Psoas muscle (tissue), 8 donors: ENCODE results near the gene ZNF763. TPM values are rescaled to one million over a fixed set of nuclear protein-coding genes. Genes with fewer than 3 reads are reported as not detected.
"Not testable (repeated sequence)": the region's sequence is repeated elsewhere in the genome, so short reads cannot be mapped to it uniquely, and the experiment has no call there.

Experiments used
- ATAC-seq, 4 donors: fragments of 200-7000 bp; cut with Tn5 transposase; one replicate each; pipeline ENCODE4 v1.9.1; 2020; ENCODE audit warnings: moderate library complexity in 3 of 4, mild to moderate bottlenecking in 2 of 4
- DNase-seq, 2 donors: peaks; one replicate each; pipeline ENCODE4 v3.0.0-alpha.2; 2020
- H3K27ac ChIP-seq: fragments of 200-600 bp; one replicate; pipeline ENCODE4 v1.8.0; 2022
- H3K27me3 ChIP-seq, 3 donors: fragments of 200-600 bp in 1 of 3; one replicate each; pipeline versions ENCODE4 v1.6.1 to v1.8.0; 2013 to 2022; ENCODE audit warnings: low read length in 2 of 3, mild to moderate bottlenecking in 2 of 3, moderate library complexity in 1 of 3; ENCODE audit not compliant: insufficient read depth in 3 of 3
- H3K36me3 ChIP-seq, 2 donors: fragments of 200-600 bp in 1 of 2; one replicate each; pipeline versions ENCODE4 v1.6.1 to v1.8.0; 2013 to 2022; ENCODE audit warnings: low read depth in 1 of 2, mild to moderate bottlenecking in 1 of 2, moderate library complexity in 1 of 2; ENCODE audit not compliant: insufficient read depth in 1 of 2
- H3K4me1 ChIP-seq: fragments of 200-600 bp; one replicate; pipeline ENCODE4 v1.8.0; 2022
- H3K4me3 ChIP-seq: fragments of 200-600 bp; one replicate; pipeline ENCODE4 v1.8.0; 2022; ENCODE audit warnings: mild to moderate bottlenecking
- H3K9me3 ChIP-seq: fragments of 200-600 bp; one replicate; pipeline ENCODE4 v1.8.0; 2022
- CTCF ChIP-seq: fragments of 200-600 bp; IDR thresholded peaks from one replicate; pipeline ENCODE4 v1.8.0; 2022; ENCODE audit warnings: antibody characterized with exemption
- WGBS, 3 donors: extraction: QIAGEN DNeasy Blood & Tissue Kit; methylation state at CpG; one replicate each; pipeline versions ENCODE4 v1.1.6 to v1.1.7; 2013; 5-methylcytosine and 5-hydroxymethylcytosine counted together
- intact Hi-C, 2 donors: fragments of 100-400 bp; cut with DNase I; formaldehyde crosslinking; loops; one replicate each; pipeline versions ENCODE4 v1.11.0 to v1.14.2; 2022
- polyA plus RNA-seq, 3 donors: library from polyadenylated mRNA; stranded (reverse); fragments of 200-250 nt; gene quantifications; one replicate each; pipeline ENCODE4 v1.2.3, GENCODE V29; 2013
- total RNA-seq, 4 donors: library from RNA; stranded (reverse); fragmentation: NEBNext Ultra II Directional in 2 of 4; extraction: Animal tissue kit (Norgen Biotek cat#: 25700) in 2 of 4; gene quantifications; one replicate each; pipeline versions ENCODE4 v1.2.1 to v1.2.4, GENCODE V29; 2021 to 2023
- donor health status: healthy with polysubstance abuse.
- donor health status: DM: no; HTN: no; CAD: no; lungs with moderate emphysema.
- donor health status: Bipolar disorder and iron deficiency.
- donor health status: healthy.
- donor health status: DM: yes; HTN: yes; CAD: no.
- donor health status: DM: no; HTN: no; CAD: no.
- donor health status: DM: no; HTN: no; CAD: no.
- donor health status: DM: yes; HTN: yes; CAD: no.

ZNF763 gene
- total and polyA plus RNA-seq, 7 donors: 0.22 to 1.6 (median 0.82) TPM

DNA sequence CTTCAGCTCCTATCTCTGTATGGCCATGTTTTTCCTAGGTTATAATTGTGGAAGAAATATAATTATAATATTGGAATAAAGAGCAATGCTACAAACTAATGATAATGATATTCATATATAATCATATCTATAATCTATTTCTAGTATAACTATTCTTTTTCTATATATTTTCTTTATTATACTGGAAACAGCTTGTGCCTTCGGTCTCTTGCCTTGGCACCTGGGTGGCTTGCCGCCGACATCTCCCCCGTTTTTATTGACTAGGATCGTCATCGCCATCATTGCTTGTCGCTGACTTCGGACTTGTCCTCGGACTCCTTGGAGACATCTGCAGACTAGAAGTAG, 24.2 kb downstream of the ZNF763 start:
- Histone ChIP-seq H3K9me3 (no peaks in the 10 kb centered on the region), H3K27me3 (no peaks in the 10 kb centered on the region), H3K36me3 (peaks cover 0 to 6% of the 10 kb centered on the region in 2 donors), H3K4me1 (no peaks in the 10 kb centered on the region), H3K27ac (peak overlapping the region; percentile 84), H3K4me3 (peak overlapping the region; percentile 79)
- WGBS, 3 donors: 71 to 76% (median 71%) methylated on average over 9 of the region's 9 CpGs
- intact Hi-C loops: loop anchor here (1.0 to 5.0 kb wide), 6 partner anchors 24 to 192 kb away; partner anchors contain the start of genes ZNF491 (in 1 of the 2) and ZNF763 (in 1 of the 2)
- no peak for ATAC-seq
- no peak for DNase-seq
- TF ChIP-seq CTCF: no peak

- H3K9me3 ChIP-seq, H3K36me3 ChIP-seq, ATAC-seq, H3K27me3 ChIP-seq, H3K4me1 ChIP-seq, H3K27ac ChIP-seq, DNase-seq, H3K4me3 ChIP-seq: not testable (repeated sequence)
- WGBS, 3 donors: 88 to 91% (median 89%) methylated on average over 4 of the region's 4 CpGs
- intact Hi-C loops: loop anchor here in 1 of 2 donors (5.0 kb wide), 1 partner anchor 110 kb away; no protein-coding TSS in a partner anchor
These were observed 27.1 kb downstream of the ZNF763 start for GRCh38 chr19:11991921-11992320.

DNA sequence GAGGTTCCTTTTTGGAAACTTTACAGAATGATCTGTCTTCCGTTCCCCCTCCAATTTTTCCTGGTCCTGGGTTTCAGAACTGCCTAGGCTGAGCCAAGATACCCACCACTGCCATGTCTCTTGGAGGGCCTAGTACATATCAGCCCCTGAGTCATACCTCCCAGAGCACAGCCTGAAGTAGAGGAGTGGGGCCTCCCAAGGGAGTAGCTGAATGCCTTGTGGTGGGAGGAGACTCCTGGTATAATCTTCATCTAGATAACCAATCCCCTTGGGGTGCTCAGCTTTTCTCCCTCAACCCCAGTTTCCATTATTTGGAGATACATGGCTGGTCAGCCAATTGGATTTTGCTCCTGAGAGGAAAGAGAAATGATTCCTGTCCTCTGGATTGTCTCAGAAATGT, 30.3 kb downstream of the ZNF763 start:
- TF ChIP-seq CTCF: no peak
- Histone ChIP-seq H3K27me3 (no peaks in the 10 kb centered on the region), H3K9me3 (no peaks in the 10 kb centered on the region), H3K27ac (no peak overlapping the region), H3K36me3 (no peaks in the 10 kb centered on the region), H3K4me3 (no peak overlapping the region), H3K4me1 (no peaks in the 10 kb centered on the region)
- intact Hi-C loops: no loop called here
- ATAC-seq (no peak), DNase-seq (no peak)
- WGBS, 3 donors: 59 to 89% (median 72%) methylated on average over 1 of the region's 1 CpG

GRCh38 chr19:12000152-12000981, 35.5 kb downstream of the ZNF763 start:
- DNase-seq (no peak), ATAC-seq (no peak)
- Histone ChIP-seq H3K9me3 (no peaks in the 10 kb centered on the region), H3K27ac (no peak overlapping the region), H3K36me3 (peaks cover 0 to 19% of the 10 kb centered on the region in 2 donors), H3K4me3 (no peak overlapping the region), H3K4me1 (no peaks in the 10 kb centered on the region), H3K27me3 (no peaks in the 10 kb centered on the region)
- intact Hi-C loops: no loop called here
- 79 to 83% (median 80%) methylated on average over 9 of the region's 9 CpGs for WGBS, 3 donors
- no peak for TF ChIP-seq CTCF

DNA sequence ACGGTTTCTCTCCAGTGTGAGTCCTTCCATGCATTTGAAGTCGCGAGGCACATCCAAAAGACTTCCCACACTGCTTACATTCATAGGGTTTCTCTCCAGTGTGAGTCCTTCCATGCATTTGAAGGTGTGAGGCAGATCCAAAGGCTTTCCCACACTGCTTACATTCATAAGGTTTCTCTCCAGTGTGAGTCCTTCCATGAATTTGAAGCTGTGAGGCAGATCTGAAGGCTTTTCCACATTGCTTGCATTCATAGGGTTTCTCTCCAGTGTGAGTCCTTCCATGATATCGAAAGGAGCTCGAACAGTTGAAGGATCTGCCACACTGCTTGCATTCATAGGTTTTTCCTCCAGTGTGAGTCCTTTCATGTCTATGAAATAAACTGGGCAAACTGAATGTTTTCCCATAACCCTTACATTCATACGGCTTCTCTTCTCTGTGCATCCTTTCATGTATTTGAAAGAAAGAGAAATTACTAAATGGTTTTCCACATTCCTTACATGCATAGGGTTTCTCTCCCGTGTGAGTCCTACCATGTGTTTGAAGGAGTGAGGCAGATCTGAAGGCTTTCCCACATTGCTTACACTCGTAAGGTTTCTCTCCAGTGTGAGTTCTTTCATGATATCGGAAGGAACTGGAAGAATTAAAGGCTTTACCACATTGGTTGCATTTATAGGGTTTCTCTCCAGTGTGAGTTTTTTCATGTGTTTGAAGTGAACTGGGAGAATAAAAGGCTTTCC, 50.3 kb downstream of the ZNF763 start:
- WGBS, 3 donors: 97 to 98% (median 98%) methylated on average over 9 of the region's 9 CpGs
- intact Hi-C loops: no loop called here
- TF ChIP-seq CTCF: no peak
- Histone ChIP-seq H3K4me3 (no peak overlapping the region), H3K4me1 (no peaks in the 10 kb centered on the region), H3K36me3 (peaks cover 36 to 38% of the 10 kb centered on the region in 2 donors), H3K27me3 (no peaks in the 10 kb centered on the region), H3K27ac (no peak overlapping the region), H3K9me3 (peaks cover 90% of the 10 kb centered on the region)
- DNase-seq: no peak
- no peak for ATAC-seq
